Brain microvascular endothelial cell (primary cell): ENCODE measurements around the gene ANK3.

ENCODE experiments used
- DNase-seq: peaks from one replicate; pipeline ENCODE4 v3.0.0-alpha.2; 2020
- H3K27ac ChIP-seq: fragments of 250-450 bp; sonication (Bioruptor Pico); 2 replicates; pipeline ENCODE4 v1.5.1; 2020; ENCODE audit warnings: mild to moderate bottlenecking, moderate library complexity
- H3K27me3 ChIP-seq: fragments of 250-450 bp; sonication (Bioruptor Pico); replicated peaks from 2 replicates; pipeline ENCODE4 v1.5.1; 2020; ENCODE audit warnings: mild to moderate bottlenecking
- H3K36me3 ChIP-seq: fragments of 250-450 bp; sonication (Bioruptor Pico); replicated peaks from 2 replicates; pipeline ENCODE4 v1.5.1; 2020; ENCODE audit warnings: mild to moderate bottlenecking
- H3K4me3 ChIP-seq: 2 replicates; pipeline ENCODE4 v1.5.1; 2011; ENCODE audit warnings: low read depth, mild to moderate bottlenecking, control low read depth, low read length, moderate library complexity
- CTCF ChIP-seq: IDR thresholded peaks from 2 replicates; pipeline ENCODE4 v1.5.1; 2011; ENCODE audit warnings: low read depth, mild to moderate bottlenecking, moderate library complexity, low read length, control low read depth, inconsistent platforms; ENCODE audit errors: missing control alignments
- in situ Hi-C: cut with HindIII; loops from 2 replicates; pipeline ENCODE4 v1.10.0; 2017; ENCODE audit warnings: low sequenced_read_pairs, low pct_ligation_motif_present

ANK3 gene

GRCh38 chr10:59997827-59998525 lies 391.7 kb downstream of the ANK3 start:
- no peak for TF ChIP-seq CTCF

GRCh38 chr10:59995862-59996261 lies 393.8 kb downstream of the ANK3 start:
- no peak for TF ChIP-seq CTCF
- H3K4me3 ChIP-seq = no peak overlapping the region
- no peak for DNase-seq
- H3K36me3 ChIP-seq = no peaks in the 10 kb centered on the region
- in situ Hi-C loops = no loop called here
- no peak overlapping the region for H3K27ac ChIP-seq
- no peaks in the 10 kb centered on the region for H3K27me3 ChIP-seq

More at GRCh38 chr10:59997827-59998525, 391.7 kb downstream of the ANK3 start:
- H3K27me3 ChIP-seq = no peaks in the 10 kb centered on the region
- no peak overlapping the region for H3K4me3 ChIP-seq
- no peak overlapping the region for H3K27ac ChIP-seq
- no peaks in the 10 kb centered on the region for H3K36me3 ChIP-seq
- DNase-seq = peak; percentile 4
- in situ Hi-C loops = no loop called here

GRCh38 chr10:59993931-59994330 lies 395.7 kb downstream of the ANK3 start:
- in situ Hi-C loops = no loop called here
- no peak for DNase-seq
- no peak overlapping the region for H3K27ac ChIP-seq

GRCh38 chr10:59991661-59992060 lies 398.0 kb downstream of the ANK3 start:
- Histone ChIP-seq H3K27ac (peak overlapping the region; percentile 19), H3K27me3 (no peaks in the 10 kb centered on the region), H3K36me3 (no peaks in the 10 kb centered on the region), H3K4me3 (no peak overlapping the region)
- TF ChIP-seq CTCF = no peak
- DNase-seq = peak; percentile 38
- in situ Hi-C loops = no loop called here

More at GRCh38 chr10:59993931-59994330, 395.7 kb downstream of the ANK3 start:
- TF ChIP-seq CTCF = no peak
- H3K27me3 ChIP-seq = no peaks in the 10 kb centered on the region
- H3K36me3 ChIP-seq = no peaks in the 10 kb centered on the region
- no peak overlapping the region for H3K4me3 ChIP-seq

GRCh38 chr10:59991117-59991516 lies 398.6 kb downstream of the ANK3 start:
- H3K4me3 ChIP-seq = no peak overlapping the region
- DNase-seq = no peak
- in situ Hi-C loops = no loop called here
- H3K27ac ChIP-seq = no peak overlapping the region
- no peaks in the 10 kb centered on the region for H3K36me3 ChIP-seq
- H3K27me3 ChIP-seq = no peaks in the 10 kb centered on the region
- no peak for TF ChIP-seq CTCF

- no peak for TF ChIP-seq CTCF
Measured at GRCh38 chr10:59985639-59986038, 404.0 kb downstream of the ANK3 start.

More at GRCh38 chr10:59985639-59986038, 404.0 kb downstream of the ANK3 start:
- no peak for DNase-seq
- H3K36me3 ChIP-seq = no peaks in the 10 kb centered on the region
- H3K4me3 ChIP-seq = no peak overlapping the region
- no peaks in the 10 kb centered on the region for H3K27me3 ChIP-seq
- in situ Hi-C loops = no loop called here
- H3K27ac ChIP-seq = no peak overlapping the region
